Activated B cell treated with CpG ODN at 0.5 μM for 24 hours (primary cell): Measurements from ENCODE around the gene RCBTB2. TPM values are rescaled to one million over a fixed set of nuclear protein-coding genes. Genes with fewer than 3 reads are reported as not detected.

Experiments
- total RNA-seq: library from RNA; stranded (reverse); gene quantifications from 2 replicates; pipeline ENCODE4 v1.2.3, GENCODE V29; 2022

RCBTB2 gene
- total RNA-seq, 1 donor from 2014 or later = 2.4 TPM

Other genes with a start within 250 kb of the RCBTB2 start
- 61.1 and 70.5 TPM in 2 replicates for gene RB1, start 229.3 kb downstream of the RCBTB2 start, total RNA-seq
- 0.15 TPM in 1 of 2 replicates, not detected in the other for gene LPAR6, start 120.0 kb downstream of the RCBTB2 start, total RNA-seq
- gene CYSLTR2, start 120.8 kb upstream of the RCBTB2 start, total RNA-seq = 0.11 TPM in 1 of 2 replicates, not detected in the other